HG03521 (cell line): Measurements from ENCODE around the gene GPATCH3.
"Not testable (repeated sequence)": the region's sequence is repeated elsewhere in the genome, so short reads cannot be mapped to it uniquely, and the experiment has no call there.

ENCODE experiments used
- ATAC-seq: cut with Tn5 transposase; IDR thresholded peaks from one replicate; pipeline ENCODE4 v1.9.1; 2021; ENCODE audit warnings: mild to moderate bottlenecking, moderate library complexity; ENCODE audit not compliant: unreplicated experiment

The GPATCH3 gene

GRCh38 chr1:26847826-26848225, 52.4 kb downstream of the GPATCH3 start:
- ATAC-seq: not testable (repeated sequence)

GRCh38 chr1:26844424-26845196, 55.7 kb downstream of the GPATCH3 start:
- ATAC-seq: no peak
